Lung (tissue), 12 donors: ENCODE data around the gene DZIP1. TPM values are rescaled to one million over a fixed set of nuclear protein-coding genes. Genes with fewer than 3 reads are reported as not detected.

ENCODE experiments used
- ATAC-seq: fragments of 200-7000 bp; cut with Tn5 transposase; one replicate; pipeline ENCODE4 v1.9.1; 2020; ENCODE audit warnings: moderate number of reproducible peaks; ENCODE audit not compliant: insufficient read depth, low FRiP score
- DNase-seq, 3 donors: peaks; one replicate each; pipeline ENCODE4 v3.0.0-alpha.2; 2013 to 2017
- H3K27ac ChIP-seq, 2 donors: one replicate each; pipeline ENCODE4 v1.5.1; 2013; ENCODE audit warnings: mild to moderate bottlenecking in 2 of 2, moderate library complexity in 2 of 2, control low read depth in 1 of 2, inconsistent platforms in 1 of 2, low read depth in 1 of 2, low read length in 1 of 2
- H3K27me3 ChIP-seq, 3 donors: one replicate each; pipeline ENCODE4 v1.5.1; 2013; ENCODE audit warnings: low read length in 2 of 3; ENCODE audit not compliant: control insufficient read depth in 3 of 3, insufficient read depth in 3 of 3
- H3K36me3 ChIP-seq, 4 donors: one replicate each; pipeline ENCODE4 v1.5.1; 2013; ENCODE audit warnings: low read length in 4 of 4, mild to moderate bottlenecking in 1 of 4, moderate library complexity in 1 of 4; ENCODE audit not compliant: control insufficient read depth in 4 of 4, insufficient read depth in 4 of 4
- H3K4me1 ChIP-seq, 5 donors: one replicate each; pipeline ENCODE4 v1.5.1; 2013; ENCODE audit warnings: low read length in 5 of 5, mild to moderate bottlenecking in 2 of 5, moderate library complexity in 1 of 5; ENCODE audit not compliant: control insufficient read depth in 5 of 5, insufficient read depth in 5 of 5
- H3K4me3 ChIP-seq: one replicate; pipeline ENCODE4 v1.5.1; 2013; ENCODE audit warnings: mild to moderate bottlenecking, control low read depth, moderate library complexity
- H3K9ac ChIP-seq, 2 donors: one replicate each; pipeline ENCODE4 v1.5.1; 2013; ENCODE audit warnings: low read length in 2 of 2, control low read depth in 1 of 2; ENCODE audit not compliant: insufficient read depth in 1 of 2
- H3K9me3 ChIP-seq, 4 donors: one replicate each; pipeline ENCODE4 v1.5.1; 2013; ENCODE audit warnings: low read length in 3 of 4, mild to moderate bottlenecking in 1 of 4, moderate library complexity in 1 of 4; ENCODE audit not compliant: control insufficient read depth in 4 of 4, insufficient read depth in 3 of 4
- WGBS, 2 donors: extraction: QIAGEN DNeasy Blood & Tissue Kit; methylation state at CpG; one replicate each; pipeline ENCODE4 v1.1.7; 2013; 5-methylcytosine and 5-hydroxymethylcytosine counted together
- polyA plus RNA-seq, 2 donors: library from polyadenylated mRNA; stranded (reverse); fragments of 200-250 nt; gene quantifications; one replicate each; pipeline ENCODE4 v1.2.1, GENCODE V29; 2013
- total RNA-seq, 2 donors: library from RNA; depleted of rRNA in 1 of 2; stranded (reverse); fragments of >200 nt in 1 of 2; gene quantifications; one replicate each; pipeline ENCODE4 v1.2.1, GENCODE V29; 2014 to 2021
- TF ChIP-seq, protein P1 (sequence below): IDR thresholded peaks from 2 replicates; pipeline ENCODE4 v1.5.1; 2012; ENCODE audit warnings: mild to moderate bottlenecking; ENCODE audit errors: control extremely low read depth, extremely low read depth
- donor health status: control.
- donor health status: control.
- donor health status: Bipolar disorder and iron deficiency.
- donor health status: healthy.
- donor health status: DM: yes; HTN: yes; CAD: no.

The DZIP1 gene
- total and polyA plus RNA-seq, 4 donors = 3.9 to 26.4 (median 7.7) TPM

DNA sequence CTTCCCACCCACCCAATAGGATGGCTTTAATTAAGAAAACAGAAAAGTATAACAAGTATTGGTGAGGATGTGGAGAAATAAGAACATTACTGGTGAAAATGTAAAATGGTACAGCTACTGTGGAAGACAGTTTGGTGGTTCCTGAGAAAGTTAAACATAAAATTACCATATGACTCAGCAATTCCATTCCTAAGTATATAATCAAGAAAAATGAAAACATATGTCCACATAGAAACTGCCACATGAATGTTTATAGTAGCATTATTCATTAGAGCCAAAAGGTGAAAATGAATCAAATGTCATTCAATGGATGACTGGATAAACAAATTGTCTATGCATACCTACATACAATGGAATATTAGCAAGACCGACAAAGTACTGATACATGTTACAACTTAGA, 16.9 kb downstream of the DZIP1 start:
- peaks cover 0 to 64% (median 30%) of the 10 kb centered on the region in 4 donors for H3K36me3 ChIP-seq
- H3K4me1 ChIP-seq = no peaks in the 10 kb centered on the region
- no peak overlapping the region for H3K9ac ChIP-seq
- ATAC-seq (no peak), DNase-seq (no peak)
- H3K4me3 ChIP-seq = no peak overlapping the region
- 98 to 100% methylated on average over 1 of the region's 1 CpG for WGBS, 2 donors
- no peak overlapping the region for H3K27ac ChIP-seq
- peaks cover 0 to 3% (median 0%) of the 10 kb centered on the region in 4 donors for H3K9me3 ChIP-seq
- H3K27me3 ChIP-seq = no peaks in the 10 kb centered on the region
- TF ChIP-seq, protein P1, sequence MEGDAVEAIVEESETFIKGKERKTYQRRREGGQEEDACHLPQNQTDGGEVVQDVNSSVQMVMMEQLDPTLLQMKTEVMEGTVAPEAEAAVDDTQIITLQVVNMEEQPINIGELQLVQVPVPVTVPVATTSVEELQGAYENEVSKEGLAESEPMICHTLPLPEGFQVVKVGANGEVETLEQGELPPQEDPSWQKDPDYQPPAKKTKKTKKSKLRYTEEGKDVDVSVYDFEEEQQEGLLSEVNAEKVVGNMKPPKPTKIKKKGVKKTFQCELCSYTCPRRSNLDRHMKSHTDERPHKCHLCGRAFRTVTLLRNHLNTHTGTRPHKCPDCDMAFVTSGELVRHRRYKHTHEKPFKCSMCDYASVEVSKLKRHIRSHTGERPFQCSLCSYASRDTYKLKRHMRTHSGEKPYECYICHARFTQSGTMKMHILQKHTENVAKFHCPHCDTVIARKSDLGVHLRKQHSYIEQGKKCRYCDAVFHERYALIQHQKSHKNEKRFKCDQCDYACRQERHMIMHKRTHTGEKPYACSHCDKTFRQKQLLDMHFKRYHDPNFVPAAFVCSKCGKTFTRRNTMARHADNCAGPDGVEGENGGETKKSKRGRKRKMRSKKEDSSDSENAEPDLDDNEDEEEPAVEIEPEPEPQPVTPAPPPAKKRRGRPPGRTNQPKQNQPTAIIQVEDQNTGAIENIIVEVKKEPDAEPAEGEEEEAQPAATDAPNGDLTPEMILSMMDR = no peak

DNA sequence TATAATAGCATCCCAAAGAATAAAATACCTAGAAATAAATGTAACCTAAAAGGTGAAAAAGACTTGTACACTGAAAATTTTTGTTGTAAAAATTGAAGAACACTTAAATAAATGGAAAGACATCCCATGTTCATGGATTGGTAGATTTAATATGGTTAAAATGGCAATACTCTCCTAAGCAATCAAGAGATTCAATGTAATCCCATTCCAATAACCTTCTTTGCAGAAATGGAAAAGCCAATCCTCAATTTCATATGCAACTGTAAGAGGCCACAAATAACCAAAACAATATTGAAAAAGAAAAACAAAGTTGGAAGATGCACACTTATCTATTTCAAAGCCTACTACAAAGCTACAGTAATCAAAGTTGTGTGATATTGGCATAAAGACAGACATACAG, 17.7 kb downstream of the DZIP1 start:
- Histone ChIP-seq H3K9ac (no peak overlapping the region), H3K4me3 (no peak overlapping the region), H3K9me3 (peaks cover 0 to 3% (median 0%) of the 10 kb centered on the region in 4 donors), H3K27me3 (no peaks in the 10 kb centered on the region), H3K27ac (no peak overlapping the region), H3K4me1 (no peaks in the 10 kb centered on the region), H3K36me3 (peaks cover 0 to 56% (median 28%) of the 10 kb centered on the region in 4 donors)
- ATAC-seq (no peak), DNase-seq (no peak)
- TF ChIP-seq, protein P1 = no peak

DNA sequence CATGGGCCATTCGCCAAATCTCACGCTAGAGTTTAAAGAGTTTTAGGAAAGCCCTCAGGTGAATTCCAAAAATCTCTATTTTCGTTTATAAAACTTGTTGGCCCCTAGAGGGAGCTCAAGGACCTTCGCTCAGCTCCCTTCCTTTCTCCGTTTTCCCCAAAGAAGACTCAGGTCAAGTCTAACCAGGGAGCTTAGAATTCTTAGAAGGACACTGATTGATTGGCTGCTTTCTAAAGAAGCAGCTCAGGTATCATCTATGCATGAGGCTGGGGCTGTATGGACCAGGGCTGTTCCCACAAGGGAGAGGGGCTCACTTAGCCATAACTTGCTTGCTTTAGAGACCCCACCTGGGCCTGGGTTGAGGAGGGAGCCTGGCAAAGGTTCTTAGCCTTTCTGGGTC, 20.5 kb downstream of the DZIP1 start:
- no peaks in the 10 kb centered on the region for H3K4me1 ChIP-seq
- H3K9me3 ChIP-seq = peaks cover 0 to 3% (median 0%) of the 10 kb centered on the region in 4 donors
- no peaks in the 10 kb centered on the region for H3K27me3 ChIP-seq
- H3K9ac ChIP-seq = no peak overlapping the region
- no peak overlapping the region for H3K4me3 ChIP-seq
- DNase-seq (peak; percentile 29 to 77 (median 66)), ATAC-seq (no peak)
- TF ChIP-seq, protein P1 = peak; percentile 32
- WGBS, 2 donors = 14 to 19% methylated on average over 5 of the region's 5 CpGs
- no peak overlapping the region for H3K27ac ChIP-seq
- peaks cover 0 to 48% (median 21%) of the 10 kb centered on the region in 4 donors for H3K36me3 ChIP-seq

DNA sequence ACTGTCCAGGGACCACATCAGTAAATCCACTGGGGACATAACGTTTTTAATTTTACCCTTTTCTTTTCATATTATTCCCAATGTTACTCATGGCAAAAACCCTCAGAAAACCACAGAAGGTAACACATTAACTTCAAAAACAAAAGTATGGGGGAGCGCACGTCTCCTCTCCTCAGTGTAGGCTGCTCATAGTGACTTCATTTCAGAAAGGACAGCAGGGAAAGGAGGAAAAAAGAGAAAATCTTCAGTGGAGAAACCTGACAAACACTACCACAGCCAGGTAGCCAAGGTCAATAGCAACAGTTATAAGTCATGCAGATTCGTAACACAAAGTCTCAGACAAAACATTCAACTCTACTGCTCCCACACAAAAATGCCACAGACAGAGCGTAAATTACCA, 21.4 kb downstream of the DZIP1 start:
- DNase-seq (no peak), ATAC-seq (no peak)
- Histone ChIP-seq H3K27ac (no peak overlapping the region), H3K9ac (no peak overlapping the region), H3K36me3 (peaks cover 0 to 43% (median 18%) of the 10 kb centered on the region in 4 donors), H3K27me3 (no peaks in the 10 kb centered on the region), H3K4me3 (no peak overlapping the region), H3K9me3 (peaks cover 0 to 3% (median 0%) of the 10 kb centered on the region in 4 donors), H3K4me1 (no peaks in the 10 kb centered on the region)
- TF ChIP-seq, protein P1 = no peak
- WGBS, 2 donors = 47 to 48% methylated on average over 5 of the region's 5 CpGs
